Pancreas (tissue), 10 donors: ENCODE measurements around the gene RRP8. TPM values are rescaled to one million over a fixed set of nuclear protein-coding genes. Genes with fewer than 3 reads are reported as not detected.

Experiments
- ATAC-seq, 4 donors: fragments of 200-7000 bp; cut with Tn5 transposase; one replicate each; pipeline versions ENCODE4 v1.8.0 to v1.9.1; 2020; ENCODE audit warnings: mild to moderate bottlenecking in 4 of 4, moderate library complexity in 4 of 4
- DNase-seq, 6 donors: peaks; one replicate each; pipeline ENCODE4 v3.0.0-alpha.2; 2020
- FAIRE-seq: peaks from 2 replicates; lab custom pipeline; 2012; peaks lifted over from hg19 to GRCh38; lab: Jason Lieb, UNC
- H3K27ac ChIP-seq, 4 donors: fragments of 200-600 bp; sonication (generic); 1 replicate in 3 of 4; 2 replicates in 1 of 4; pipeline versions ENCODE4 v1.5.0 to v1.8.0; 2020
- H3K27me3 ChIP-seq, 4 donors: fragments of 200-600 bp; one replicate each; pipeline ENCODE4 v1.8.0; 2021
- H3K36me3 ChIP-seq, 3 donors: fragments of 200-600 bp; sonication (generic) in 1 of 3; one replicate each; pipeline versions ENCODE4 v1.5.0 to v1.8.0; 2020 to 2021
- H3K4me1 ChIP-seq, 3 donors: fragments of 200-600 bp; one replicate each; pipeline ENCODE4 v1.8.0; 2021
- H3K4me3 ChIP-seq, 4 donors: fragments of 200-600 bp; sonication (generic) in 2 of 4; one replicate each; pipeline versions ENCODE4 v1.5.0 to v1.8.0; 2020 to 2021
- H3K9me3 ChIP-seq, 4 donors: fragments of 200-600 bp; one replicate each; pipeline ENCODE4 v1.8.0; 2021
- WGBS, 2 donors: extraction: QIAGEN DNeasy Blood & Tissue Kit; methylation state at CpG; one replicate each; pipeline ENCODE4 v1.1.7; 2013; 5-methylcytosine and 5-hydroxymethylcytosine counted together
- intact Hi-C, 3 donors: fragments of 100-400 bp; cut with DNase I; formaldehyde crosslinking; loops; one replicate each; pipeline versions ENCODE4 v1.11.1 to v1.14.2; 2022
- polyA plus RNA-seq, 2 donors: library from polyadenylated mRNA; stranded (reverse); fragments of 200-250 nt; gene quantifications; one replicate each; pipeline ENCODE4 v1.2.3, GENCODE V29; 2013
- total RNA-seq, 6 donors: library from RNA; stranded (reverse); fragmentation: NEBNext Ultra II Directional in 4 of 6; extraction: Animal tissue kit (Norgen Biotek cat#: 25700) in 4 of 6; gene quantifications; one replicate each; pipeline versions ENCODE4 v1.2.1 to v1.2.4, GENCODE V29; 2021 to 2023
- TF ChIP-seq, protein P1 (sequence below), 4 donors: fragments of 200-600 bp; sonication (generic) in 3 of 4; IDR thresholded peaks; one replicate each; pipeline versions ENCODE4 v1.5.0 to v1.8.0; 2021; ENCODE audit warnings: antibody characterized with exemption in 4 of 4
- donor health status: healthy with polysubstance abuse.
- donor health status: DM: no; HTN: no; CAD: no; lungs with moderate emphysema.
- donor health status: DM: no; HTN: no; CAD: no.
- donor health status: control.
- donor health status: control.
- donor health status: Bipolar disorder and iron deficiency.
- donor health status: DM: yes; HTN: yes; CAD: no.
- donor health status: DM: no; HTN: no; CAD: no.
- donor health status: DM: no; HTN: no; CAD: no.
- donor health status: DM: yes; HTN: yes; CAD: no.

The RRP8 gene
- total and polyA plus RNA-seq, 8 donors, result 6.3 to 25.0 (median 10.2) TPM

DNA sequence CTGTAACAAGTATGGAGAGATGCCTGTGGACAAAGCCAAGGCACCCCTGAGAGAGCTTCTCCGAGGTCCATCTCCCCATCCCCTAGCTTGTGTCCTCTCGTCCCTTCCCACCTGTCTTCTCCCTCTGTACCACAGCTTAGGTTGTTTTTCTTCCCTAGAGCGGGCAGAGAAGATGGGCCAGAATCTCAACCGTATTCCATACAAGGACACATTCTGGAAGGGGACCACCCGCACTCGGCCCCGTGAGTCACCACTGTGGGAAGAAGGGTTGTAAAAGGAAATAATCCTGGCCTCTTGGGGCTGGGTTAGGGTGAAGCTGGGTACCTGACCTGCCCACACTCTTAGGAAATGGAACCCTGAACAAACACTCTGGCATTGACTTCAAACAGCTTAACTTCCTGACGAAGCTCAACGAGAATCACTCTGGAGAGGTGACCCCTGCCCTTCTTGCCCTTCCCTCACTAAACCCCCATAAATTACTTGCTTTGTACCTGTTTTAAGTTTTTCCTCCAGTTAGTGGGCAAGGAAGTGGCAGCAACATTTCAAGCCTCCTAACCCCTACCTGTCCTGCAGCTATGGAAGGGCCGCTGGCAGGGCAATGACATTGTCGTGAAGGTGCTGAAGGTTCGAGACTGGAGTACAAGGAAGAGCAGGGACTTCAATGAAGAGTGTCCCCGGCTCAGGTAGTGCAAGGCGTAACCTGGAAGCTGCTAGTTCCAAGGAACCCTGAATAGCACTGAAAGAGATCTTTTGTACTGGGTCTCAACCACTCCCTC, 5.5 kb upstream of the RRP8 start:
- WGBS, 2 donors, result 86 to 89% methylated on average over 14 of the region's 14 CpGs
- no peaks in the 10 kb centered on the region for H3K9me3 ChIP-seq
- peaks cover 9 to 33% (median 23%) of the 10 kb centered on the region in 3 donors for H3K36me3 ChIP-seq
- no peaks in the 10 kb centered on the region for H3K27me3 ChIP-seq
- no peak for FAIRE-seq
- DNase-seq, result peak in 2 of 6 donors; percentile 11 to 26
- H3K27ac ChIP-seq, result no peak overlapping the region
- no peak overlapping the region for H3K4me3 ChIP-seq
- TF ChIP-seq, protein P1, sequence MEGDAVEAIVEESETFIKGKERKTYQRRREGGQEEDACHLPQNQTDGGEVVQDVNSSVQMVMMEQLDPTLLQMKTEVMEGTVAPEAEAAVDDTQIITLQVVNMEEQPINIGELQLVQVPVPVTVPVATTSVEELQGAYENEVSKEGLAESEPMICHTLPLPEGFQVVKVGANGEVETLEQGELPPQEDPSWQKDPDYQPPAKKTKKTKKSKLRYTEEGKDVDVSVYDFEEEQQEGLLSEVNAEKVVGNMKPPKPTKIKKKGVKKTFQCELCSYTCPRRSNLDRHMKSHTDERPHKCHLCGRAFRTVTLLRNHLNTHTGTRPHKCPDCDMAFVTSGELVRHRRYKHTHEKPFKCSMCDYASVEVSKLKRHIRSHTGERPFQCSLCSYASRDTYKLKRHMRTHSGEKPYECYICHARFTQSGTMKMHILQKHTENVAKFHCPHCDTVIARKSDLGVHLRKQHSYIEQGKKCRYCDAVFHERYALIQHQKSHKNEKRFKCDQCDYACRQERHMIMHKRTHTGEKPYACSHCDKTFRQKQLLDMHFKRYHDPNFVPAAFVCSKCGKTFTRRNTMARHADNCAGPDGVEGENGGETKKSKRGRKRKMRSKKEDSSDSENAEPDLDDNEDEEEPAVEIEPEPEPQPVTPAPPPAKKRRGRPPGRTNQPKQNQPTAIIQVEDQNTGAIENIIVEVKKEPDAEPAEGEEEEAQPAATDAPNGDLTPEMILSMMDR (IDR thresholded peaks at IDR 0.05), result no peak
- no peak for ATAC-seq
- H3K4me1 ChIP-seq, result peaks cover 20 to 48% (median 32%) of the 10 kb centered on the region in 3 donors
- intact Hi-C loops, result no loop called here

DNA sequence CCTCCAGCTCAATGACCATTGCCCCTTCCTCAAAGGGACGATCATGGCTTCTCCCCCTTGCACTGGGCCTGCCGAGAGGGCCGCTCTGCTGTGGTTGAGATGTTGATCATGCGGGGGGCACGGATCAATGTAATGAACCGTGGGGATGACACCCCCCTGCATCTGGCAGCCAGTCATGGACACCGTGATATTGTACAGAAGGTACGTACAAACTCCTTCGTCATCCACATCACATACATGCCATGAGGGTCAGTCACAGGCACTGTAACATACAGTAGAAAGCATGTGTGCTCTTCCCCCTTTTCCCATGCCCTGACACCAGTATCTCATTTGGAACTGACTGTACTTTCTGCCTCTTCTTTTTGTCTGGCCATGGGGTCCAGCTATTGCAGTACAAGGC, 4.6 kb upstream of the RRP8 start:
- H3K4me3 ChIP-seq, result no peak overlapping the region
- FAIRE-seq (no peak), DNase-seq (peak in 2 of 6 donors; percentile 15 to 37), ATAC-seq (no peak)
- no peaks in the 10 kb centered on the region for H3K9me3 ChIP-seq
- H3K36me3 ChIP-seq, result peaks cover 9 to 33% (median 23%) of the 10 kb centered on the region in 3 donors
- TF ChIP-seq, protein P1 (IDR thresholded peaks at IDR 0.05), result no peak
- intact Hi-C loops, result no loop called here
- no peaks in the 10 kb centered on the region for H3K27me3 ChIP-seq
- 83 to 84% methylated on average over 9 of the region's 9 CpGs for WGBS, 2 donors
- peaks cover 20 to 41% (median 26%) of the 10 kb centered on the region in 3 donors for H3K4me1 ChIP-seq
- H3K27ac ChIP-seq, result peak overlapping the region in 2 of 4 donors; percentile 83 to 93

GRCh38 chr11:6607190-6607795, 3.9 kb upstream of the RRP8 start:
- Histone ChIP-seq H3K4me3 (peak overlapping the region in 2 of 4 donors; percentile 18 to 93), H3K4me1 (peaks cover 21 to 44% (median 24%) of the 10 kb centered on the region in 3 donors), H3K27ac (peak overlapping the region; percentile 65 to 93 (median 80)), H3K27me3 (no peaks in the 10 kb centered on the region), H3K9me3 (no peaks in the 10 kb centered on the region), H3K36me3 (peaks cover 9 to 33% (median 23%) of the 10 kb centered on the region in 3 donors)
- ATAC-seq (no peak), DNase-seq (no peak), FAIRE-seq (no peak)
- TF ChIP-seq, protein P1 (IDR thresholded peaks at IDR 0.05), result no peak
- intact Hi-C loops, result no loop called here

DNA sequence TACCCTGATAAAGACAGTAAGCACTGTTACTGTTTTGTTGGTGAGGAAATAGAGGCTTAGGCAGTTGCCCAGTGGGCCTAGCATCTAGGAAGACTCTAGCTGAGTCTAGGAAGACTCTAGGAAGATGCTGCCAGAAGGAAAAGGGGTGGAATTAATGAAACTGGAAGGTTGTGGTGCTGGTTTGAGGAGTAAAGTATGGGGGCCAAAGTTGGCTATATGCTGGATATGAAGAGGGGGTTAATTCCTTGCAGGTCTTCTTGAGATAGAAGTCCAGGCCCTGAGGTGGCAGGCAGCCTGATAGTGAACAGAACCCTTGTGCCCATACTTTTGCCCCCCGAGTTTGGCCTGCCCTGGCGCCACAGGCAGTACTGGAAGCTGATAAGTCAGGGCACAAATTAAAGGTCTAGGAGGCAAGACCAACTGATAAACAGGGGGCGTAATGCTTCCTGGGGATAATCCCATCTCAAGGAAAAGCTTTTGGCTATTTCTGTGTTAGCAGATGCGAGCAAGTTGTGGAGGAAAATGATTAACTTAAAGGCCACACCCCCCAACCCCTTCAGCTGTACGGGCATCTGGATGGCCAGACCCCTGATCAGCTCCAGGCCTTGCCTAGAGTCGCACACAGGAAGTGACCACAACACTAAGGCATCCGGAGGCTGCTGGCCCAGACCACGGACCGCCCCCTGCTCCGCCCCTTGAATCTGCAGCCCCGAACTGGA, 3.2 kb upstream of the RRP8 start:
- H3K36me3 ChIP-seq, result peaks cover 9 to 33% (median 23%) of the 10 kb centered on the region in 3 donors

More for the DNA sequence above, 3.2 kb upstream of the RRP8 start:
- DNase-seq (peak; percentile 86 to 93 (median 91)), ATAC-seq (peak; percentile 64 to 80 (median 74)), FAIRE-seq (peak; percentile 61)
- TF ChIP-seq, protein P1 (IDR thresholded peaks at IDR 0.05), result no peak
- Histone ChIP-seq H3K4me1 (peaks cover 21 to 51% (median 29%) of the 10 kb centered on the region in 3 donors), H3K27me3 (no peaks in the 10 kb centered on the region), H3K27ac (peak overlapping the region; percentile 65 to 93 (median 80)), H3K4me3 (peak overlapping the region in 2 of 4 donors; percentile 18 to 93), H3K9me3 (no peaks in the 10 kb centered on the region)
- 6 to 7% methylated on average over 11 of the region's 11 CpGs for WGBS, 2 donors
- intact Hi-C loops, result no loop called here
